OCI-LY7 (cell line): Measurements from ENCODE around the gene CHST11. TPM values are rescaled to one million over a fixed set of nuclear protein-coding genes. Genes with fewer than 3 reads are reported as not detected.

ENCODE experiments used
- BruUV-seq: library from RNA; stranded (reverse); fragments of 400-500 nt; replicated peaks from 2 replicates; lab custom pipeline; 2021; lab: Mats Ljungman, UMichigan
- CTCF ChIA-PET: fragments of 300-600 bp; sonication (Branson Sonifier 250); formaldehyde crosslinking; loops from one replicate; lab custom pipeline; 2022; ENCODE audit warnings: antibody characterized with exemption; ENCODE audit not compliant: unreplicated experiment; lab: Charles Lee
- POLR2A ChIA-PET: fragments of 300-600 bp; sonication (Branson Sonifier 250); formaldehyde crosslinking; loops from one replicate; lab custom pipeline; 2022; ENCODE audit warnings: antibody characterized with exemption; lab: Charles Lee
- DNase-seq: peaks from one replicate; pipeline ENCODE4 v3.0.0-alpha.2; 2015; ENCODE audit warnings: low spot score
- H2AFZ ChIP-seq: fragments of 200-600 bp; sonication (generic), shearing (Covaris generic); 2 replicates; pipeline ENCODE4 v1.6.1; 2014; ENCODE audit warnings: mild to moderate bottlenecking, antibody characterized with exemption, low read length, moderate library complexity
- H3K27ac ChIP-seq: fragments of 200-600 bp; sonication (generic); 2 replicates; pipeline ENCODE4 v1.5.1; 2014; ENCODE audit warnings: mixed run types, low read depth, mild to moderate bottlenecking, moderate library complexity, low read length, inconsistent platforms; ENCODE audit not compliant: poor library complexity, severe bottlenecking
- H3K36me3 ChIP-seq: fragments of 200-600 bp; sonication (generic); 2 replicates; pipeline ENCODE4 v1.6.1; 2014; ENCODE audit warnings: mild to moderate bottlenecking, antibody characterized with exemption, low read length, moderate library complexity, mixed read lengths; ENCODE audit not compliant: insufficient read depth
- H3K4me1 ChIP-seq: fragments of 200-600 bp; sonication (generic); 2 replicates; pipeline ENCODE4 v1.5.1; 2014; ENCODE audit warnings: mild to moderate bottlenecking, low read length; ENCODE audit not compliant: insufficient read depth, poor library complexity, severe bottlenecking
- H3K4me2 ChIP-seq: fragments of 200-600 bp; sonication (generic); 2 replicates; pipeline ENCODE4 v1.6.1; 2014; ENCODE audit warnings: mild to moderate bottlenecking, low read length
- H3K4me3 ChIP-seq: fragments of 200-600 bp; sonication (generic); 2 replicates; pipeline ENCODE4 v1.5.1; 2014; ENCODE audit warnings: mild to moderate bottlenecking, low read depth, low read length; ENCODE audit not compliant: poor library complexity, severe bottlenecking
- H3K79me2 ChIP-seq: fragments of 200-600 bp; sonication (generic); 2 replicates; pipeline ENCODE4 v1.6.1; 2016; ENCODE audit warnings: low read depth, mild to moderate bottlenecking, low read length, moderate library complexity, mixed read lengths; ENCODE audit not compliant: insufficient read depth
- H3K9me2 ChIP-seq: fragments of 200-600 bp; sonication (generic); 2 replicates; pipeline ENCODE4 v1.6.1; 2016; ENCODE audit warnings: mild to moderate bottlenecking, low read length, mixed read lengths; ENCODE audit not compliant: insufficient read depth
- H3K9me3 ChIP-seq: fragments of 200-600 bp; sonication (generic); 2 replicates; pipeline ENCODE4 v1.6.1; 2014; ENCODE audit warnings: mild to moderate bottlenecking, mixed run types, low read length, mixed read lengths
- H4K20me1 ChIP-seq: fragments of 200-600 bp; sonication (generic); 2 replicates; pipeline ENCODE4 v1.6.1; 2014; ENCODE audit warnings: mild to moderate bottlenecking, antibody characterized with exemption, low read length, moderate library complexity, mixed read lengths; ENCODE audit not compliant: insufficient read depth
- EZH2phosphoT487 ChIP-seq: fragments of 200-600 bp; sonication (generic); IDR thresholded peaks from 2 replicates; pipeline ENCODE4 v1.6.1; 2018; ENCODE audit warnings: low read depth, borderline replicate concordance, mild to moderate bottlenecking, mixed run types, antibody characterized with exemption, low read length, moderate library complexity, mixed read lengths
- intact Hi-C: fragments of 100-400 bp; cut with micrococcal nuclease; formaldehyde crosslinking; loops from one replicate; pipeline ENCODE4 v1.10.0; 2022; ENCODE audit not compliant: unreplicated experiment
- total RNA-seq, 2 experiments: library from RNA; depleted of rRNA in 1 of 2; stranded (reverse); fragments of >200 nt in 1 of 2; shearing (Covaris generic) in 1 of 2; gene quantifications; 2 replicates each; pipeline ENCODE4 v1.2.3, GENCODE V29; 2014 to 2022
- TF ChIP-seq, protein P1 (sequence below): fragments of 200-600 bp; sonication (generic); conservative IDR thresholded peaks from 2 replicates; pipeline ENCODE4 v1.5.1; 2014; ENCODE audit warnings: mild to moderate bottlenecking, antibody characterized with exemption, low read length, moderate library complexity, mixed read lengths

Gene CHST11
- total RNA-seq, 2 experiments from 2014 or later: 15.2 to 41.6 TPM

DNA sequence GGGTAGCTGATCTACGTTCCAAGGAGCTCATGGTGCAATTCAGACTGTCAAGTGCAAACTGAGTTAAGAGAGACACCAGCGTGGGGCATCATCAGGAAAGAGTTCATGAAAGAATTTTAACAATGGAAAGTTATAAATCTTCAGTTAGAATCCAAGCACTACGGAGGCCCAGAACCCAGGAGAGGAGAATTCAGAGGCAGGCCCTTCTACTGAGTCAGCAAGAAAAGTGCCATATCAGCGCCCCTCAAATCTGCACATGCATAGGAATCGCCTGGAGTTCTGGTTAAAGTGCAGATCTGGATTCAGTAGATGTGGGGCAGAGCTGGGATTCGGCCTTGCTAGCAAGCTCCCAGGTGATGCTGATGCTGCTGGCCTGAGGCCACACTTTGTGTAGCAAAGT lies 45.9 kb downstream of the CHST11 start:
- Histone ChIP-seq H3K4me1 (peaks cover 100% of the 10 kb centered on the region), H3K36me3 (no peaks in the 10 kb centered on the region), H2AFZ (no peak overlapping the region), H3K27ac (no peak overlapping the region), H3K79me2 (peaks cover 68% of the 10 kb centered on the region; the same call in 1 of the 2 replicates), H3K9me2 (no peaks in the 10 kb centered on the region), H3K9me3 (no peaks in the 10 kb centered on the region), H3K4me3 (no peak overlapping the region), H4K20me1 (no peaks in the 10 kb centered on the region), H3K4me2 (no peak overlapping the region)
- CTCF ChIA-PET: interaction anchor here (1.0 kb wide), 1 partner anchor 17 kb away, joined by 3 read pairs; no protein-coding TSS in a partner anchor
- no peak for DNase-seq
- BruUV-seq: no TSS peak
- POLR2A ChIA-PET: interaction anchor here (1.0 to 1.5 kb wide), 3 partner anchors 15 to 43 kb away, joined by 4 to 7 read pairs (median 4); no protein-coding TSS in a partner anchor
- no peak for TF ChIP-seq EZH2phosphoT487
- TF ChIP-seq, protein P1, sequence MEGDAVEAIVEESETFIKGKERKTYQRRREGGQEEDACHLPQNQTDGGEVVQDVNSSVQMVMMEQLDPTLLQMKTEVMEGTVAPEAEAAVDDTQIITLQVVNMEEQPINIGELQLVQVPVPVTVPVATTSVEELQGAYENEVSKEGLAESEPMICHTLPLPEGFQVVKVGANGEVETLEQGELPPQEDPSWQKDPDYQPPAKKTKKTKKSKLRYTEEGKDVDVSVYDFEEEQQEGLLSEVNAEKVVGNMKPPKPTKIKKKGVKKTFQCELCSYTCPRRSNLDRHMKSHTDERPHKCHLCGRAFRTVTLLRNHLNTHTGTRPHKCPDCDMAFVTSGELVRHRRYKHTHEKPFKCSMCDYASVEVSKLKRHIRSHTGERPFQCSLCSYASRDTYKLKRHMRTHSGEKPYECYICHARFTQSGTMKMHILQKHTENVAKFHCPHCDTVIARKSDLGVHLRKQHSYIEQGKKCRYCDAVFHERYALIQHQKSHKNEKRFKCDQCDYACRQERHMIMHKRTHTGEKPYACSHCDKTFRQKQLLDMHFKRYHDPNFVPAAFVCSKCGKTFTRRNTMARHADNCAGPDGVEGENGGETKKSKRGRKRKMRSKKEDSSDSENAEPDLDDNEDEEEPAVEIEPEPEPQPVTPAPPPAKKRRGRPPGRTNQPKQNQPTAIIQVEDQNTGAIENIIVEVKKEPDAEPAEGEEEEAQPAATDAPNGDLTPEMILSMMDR: no peak
- intact Hi-C loops: no loop called here

DNA sequence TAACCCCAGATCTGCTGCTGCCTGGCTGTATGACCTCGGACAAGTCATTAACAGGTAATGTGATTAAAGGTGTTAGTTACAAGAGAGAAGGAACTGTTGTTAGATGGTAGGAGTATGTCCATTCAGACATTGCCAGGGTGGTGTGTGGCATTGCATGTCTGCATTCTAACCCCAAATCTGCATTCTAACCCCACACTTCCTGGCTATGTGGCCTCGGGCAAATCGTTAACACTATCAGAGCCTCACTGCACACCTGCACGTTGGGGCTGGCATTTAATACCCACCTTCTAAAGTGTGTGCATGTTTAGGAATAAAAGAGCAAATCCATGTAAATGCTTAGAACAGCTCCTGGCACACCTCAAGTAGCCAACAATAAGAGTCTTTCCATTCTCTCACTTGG lies 46.4 kb downstream of the CHST11 start:
- Histone ChIP-seq H3K9me3 (no peaks in the 10 kb centered on the region; the same call in 1 of the 2 replicates), H3K36me3 (peaks cover under 1% of the 10 kb centered on the region; the same call in 1 of the 2 replicates), H3K4me1 (peaks cover 100% of the 10 kb centered on the region), H3K9me2 (no peaks in the 10 kb centered on the region), H3K4me2 (no peak overlapping the region), H2AFZ (no peak overlapping the region), H3K27ac (no peak overlapping the region), H4K20me1 (no peaks in the 10 kb centered on the region), H3K4me3 (no peak overlapping the region), H3K79me2 (peaks cover 73% of the 10 kb centered on the region; the same call in 1 of the 2 replicates)
- ChIA-PET CTCF (no interaction called here), POLR2A (interaction anchor here (0.6 to 1.4 kb wide), 2 partner anchors 16 to 63 kb away, joined by 3 to 4 read pairs; no protein-coding TSS in a partner anchor)
- no peak for DNase-seq
- intact Hi-C loops: no loop called here
- TF ChIP-seq EZH2phosphoT487: no peak
- TF ChIP-seq, protein P1: no peak
- BruUV-seq: no TSS peak

DNA sequence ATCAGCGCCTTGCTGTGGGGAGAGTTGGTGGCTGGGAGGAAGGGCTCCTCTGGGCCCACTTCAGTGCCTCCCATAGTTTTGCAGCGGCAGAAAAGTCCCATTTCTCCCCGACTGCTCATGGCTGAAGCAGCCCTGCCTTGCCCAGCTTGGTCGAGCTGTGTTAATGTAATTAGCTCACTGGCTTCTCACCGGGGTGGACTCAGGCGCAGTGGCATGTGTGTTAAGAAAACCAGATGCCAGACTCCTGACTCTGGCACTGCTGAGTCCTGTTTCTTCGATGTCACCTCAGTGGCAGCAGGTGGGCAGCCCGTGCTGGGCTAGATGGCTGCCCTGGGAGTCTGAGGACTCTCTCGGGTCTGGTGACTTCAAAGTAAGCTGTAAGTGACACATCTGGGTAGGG lies 47.4 kb downstream of the CHST11 start:
- no TSS peak for BruUV-seq
- Histone ChIP-seq H3K9me2 (no peaks in the 10 kb centered on the region), H3K9me3 (no peaks in the 10 kb centered on the region; the same call in 1 of the 2 replicates), H3K79me2 (peaks cover 81% of the 10 kb centered on the region; the same call in 1 of the 2 replicates), H4K20me1 (no peaks in the 10 kb centered on the region), H3K27ac (peak overlapping the region; percentile 68), H3K4me3 (no peak overlapping the region), H3K4me2 (peak overlapping the region; percentile 92), H3K36me3 (peaks cover 9% of the 10 kb centered on the region), H3K4me1 (peaks cover 98% of the 10 kb centered on the region), H2AFZ (no peak overlapping the region)
- ChIA-PET CTCF (no interaction called here), POLR2A (interaction anchor here (1.4 kb wide), 1 partner anchor 17 kb away, joined by 4 read pairs; no protein-coding TSS in a partner anchor)
- intact Hi-C loops: no loop called here
- TF ChIP-seq, protein P1: no peak
- no peak for TF ChIP-seq EZH2phosphoT487
- no peak for DNase-seq
